ENCODE results near the gene ZFYVE19.

GRCh38 chr15:40847223-40847961, 40.5 kb downstream of the ZFYVE19 start:
- no peak for TF ChIP-seq CTCF (IDR thresholded peaks at IDR 0.05)
- no peak for TF ChIP-seq POLR2A (IDR thresholded peaks at IDR 0.05)
- TF ChIP-seq POLR2AphosphoS5 (IDR thresholded peaks at IDR 0.05): no peak
- TF ChIP-seq EP300 (IDR thresholded peaks at IDR 0.05): no peak
